RWPE2 (cell line): ENCODE measurements around the gene PYGB.
"Not testable (repeated sequence)": the region's sequence is repeated elsewhere in the genome, so short reads cannot be mapped to it uniquely, and the experiment has no call there.

Experiments used
- ATAC-seq: fragments of 200-7000 bp; cut with Tn5 transposase; 3 replicates; pipeline ENCODE4 v1.9.1; 2021; ENCODE audit warnings: low read depth
- DNase-seq: peaks from one replicate; pipeline ENCODE4 v3.0.0-alpha.2; 2020; ENCODE audit warnings: low spot score
- H3K27ac ChIP-seq: fragments of 450-650 bp; 2 replicates; pipeline ENCODE4 v1.5.1; 2017; ENCODE audit warnings: mild to moderate bottlenecking; ENCODE audit not compliant: poor library complexity, severe bottlenecking
- H3K27me3 ChIP-seq: fragments of 250-450 bp; sonication (Bioruptor Pico); 2 replicates; pipeline ENCODE4 v1.5.1; 2021; ENCODE audit warnings: mild to moderate bottlenecking, moderate library complexity; ENCODE audit not compliant: insufficient read depth, poor library complexity, severe bottlenecking
- H3K36me3 ChIP-seq: fragments of 250-450 bp; sonication (Bioruptor Pico); 2 replicates; pipeline ENCODE4 v1.5.1; 2020; ENCODE audit warnings: low read depth, mild to moderate bottlenecking, moderate library complexity
- H3K4me1 ChIP-seq: fragments of 250-450 bp; sonication (Bioruptor Pico); 2 replicates; pipeline ENCODE4 v1.5.1; 2021; ENCODE audit warnings: mild to moderate bottlenecking, moderate library complexity; ENCODE audit not compliant: insufficient read depth, poor library complexity, severe bottlenecking
- H3K4me3 ChIP-seq: fragments of 250-450 bp; sonication (Bioruptor Pico); 2 replicates; pipeline ENCODE4 v1.5.1; 2021; ENCODE audit warnings: mild to moderate bottlenecking, moderate library complexity; ENCODE audit not compliant: severe bottlenecking
- H3K9me3 ChIP-seq: fragments of 250-450 bp; sonication (Bioruptor Pico); 2 replicates; pipeline ENCODE4 v1.5.1; 2021; ENCODE audit warnings: mild to moderate bottlenecking, moderate library complexity; ENCODE audit not compliant: severe bottlenecking
- CTCF ChIP-seq: fragments of 450-650 bp; IDR thresholded peaks from one replicate; pipeline ENCODE4 v1.5.1; 2017; ENCODE audit warnings: mild to moderate bottlenecking, moderate library complexity; ENCODE audit not compliant: poor library complexity, severe bottlenecking

PYGB gene

GRCh38 chr20:25236450-25237304, 11.2 kb upstream of the PYGB start:
- no peaks in the 10 kb centered on the region for H3K27me3 ChIP-seq
- peaks cover 53% of the 10 kb centered on the region for H3K4me1 ChIP-seq
- DNase-seq (no peak), ATAC-seq (no peak)
- H3K9me3 ChIP-seq = no peaks in the 10 kb centered on the region
- peak overlapping the region; percentile 97 for H3K27ac ChIP-seq
- no peak for TF ChIP-seq CTCF
- no peaks in the 10 kb centered on the region for H3K36me3 ChIP-seq
- H3K4me3 ChIP-seq = no peak overlapping the region

GRCh38 chr20:25237610-25238318, 10.1 kb upstream of the PYGB start:
- Histone ChIP-seq H3K4me1 (peaks cover 50% of the 10 kb centered on the region), H3K27ac (peak overlapping the region; percentile 97), H3K27me3 (no peaks in the 10 kb centered on the region), H3K4me3 (no peak overlapping the region), H3K9me3 (no peaks in the 10 kb centered on the region), H3K36me3 (no peaks in the 10 kb centered on the region)
- TF ChIP-seq CTCF = no peak
- peak; percentile 94 for DNase-seq
- ATAC-seq = peak; percentile 88

GRCh38 chr20:25238319-25239037, 9.4 kb upstream of the PYGB start:
- H3K4me1 ChIP-seq = peaks cover 43% of the 10 kb centered on the region
- no peaks in the 10 kb centered on the region for H3K27me3 ChIP-seq
- no peaks in the 10 kb centered on the region for H3K36me3 ChIP-seq
- TF ChIP-seq CTCF = no peak
- peak overlapping the region; percentile 97 for H3K27ac ChIP-seq
- DNase-seq = no peak
- ATAC-seq = peak; percentile 0; the same call in 1 of the 3 replicates
- H3K4me3 ChIP-seq = no peak overlapping the region
- no peaks in the 10 kb centered on the region for H3K9me3 ChIP-seq

- H3K36me3 ChIP-seq = no peaks in the 10 kb centered on the region
- H3K27ac ChIP-seq = peak overlapping the region; percentile 97
- no peak overlapping the region for H3K4me3 ChIP-seq
- no peak for DNase-seq
- peaks cover 31% of the 10 kb centered on the region for H3K4me1 ChIP-seq
- ATAC-seq = no peak
- TF ChIP-seq CTCF = no peak
- H3K27me3 ChIP-seq = no peaks in the 10 kb centered on the region
- peaks cover 3% of the 10 kb centered on the region for H3K9me3 ChIP-seq
Observed at GRCh38 chr20:25239387-25240370, 8.2 kb upstream of the PYGB start.

GRCh38 chr20:25240851-25241658, 6.8 kb upstream of the PYGB start:
- not testable (repeated sequence) for H3K27ac ChIP-seq, H3K36me3 ChIP-seq, H3K27me3 ChIP-seq, ATAC-seq, DNase-seq, H3K4me3 ChIP-seq, H3K9me3 ChIP-seq
- peaks cover 29% of the 10 kb centered on the region for H3K4me1 ChIP-seq

GRCh38 chr20:25241659-25241955, 6.3 kb upstream of the PYGB start:
- not testable (repeated sequence) for ATAC-seq, H3K36me3 ChIP-seq, H3K4me3 ChIP-seq, H3K27ac ChIP-seq, H3K27me3 ChIP-seq, H3K9me3 ChIP-seq, DNase-seq
- H3K4me1 ChIP-seq = peaks cover 35% of the 10 kb centered on the region
